Measurements from ENCODE around the gene GRIK3.
"Not testable (repeated sequence)": the region's sequence is repeated elsewhere in the genome, so short reads cannot be mapped to it uniquely, and the experiment has no call there.

The GRIK3 gene

GRCh38 chr1:36941316-36941978 lies 92.9 kb downstream of the GRIK3 start:
- no peak for DNase-seq (ENCODE audit: low spot score)

- no peak for DNase-seq (ENCODE audit: low spot score)
Observed at GRCh38 chr1:36938819-36939218, 95.5 kb downstream of the GRIK3 start.

GRCh38 chr1:36937371-36937770 lies 96.9 kb downstream of the GRIK3 start:
- no peak for DNase-seq (ENCODE audit: low spot score)

DNA sequence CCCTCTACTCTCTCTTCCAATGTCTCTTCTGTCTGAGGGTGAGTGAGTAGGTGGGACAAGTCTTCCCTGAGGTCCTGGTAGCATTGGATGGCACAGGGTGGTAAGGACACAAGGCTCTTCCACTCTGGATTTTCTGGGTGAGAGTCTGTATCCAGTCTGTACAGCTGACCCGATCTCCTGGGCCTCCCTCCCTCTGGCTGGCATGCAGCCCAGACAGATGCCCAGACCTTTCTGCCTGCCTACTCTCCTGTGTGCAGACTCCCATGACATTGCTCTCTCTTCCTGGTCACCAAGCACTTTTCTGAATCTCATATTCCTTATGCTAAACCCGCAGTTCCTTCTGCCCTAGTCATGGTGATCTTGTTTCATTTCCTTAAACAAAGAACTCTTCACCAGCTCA lies 100.3 kb downstream of the GRIK3 start:
- no peak for DNase-seq (ENCODE audit: low spot score)

DNA sequence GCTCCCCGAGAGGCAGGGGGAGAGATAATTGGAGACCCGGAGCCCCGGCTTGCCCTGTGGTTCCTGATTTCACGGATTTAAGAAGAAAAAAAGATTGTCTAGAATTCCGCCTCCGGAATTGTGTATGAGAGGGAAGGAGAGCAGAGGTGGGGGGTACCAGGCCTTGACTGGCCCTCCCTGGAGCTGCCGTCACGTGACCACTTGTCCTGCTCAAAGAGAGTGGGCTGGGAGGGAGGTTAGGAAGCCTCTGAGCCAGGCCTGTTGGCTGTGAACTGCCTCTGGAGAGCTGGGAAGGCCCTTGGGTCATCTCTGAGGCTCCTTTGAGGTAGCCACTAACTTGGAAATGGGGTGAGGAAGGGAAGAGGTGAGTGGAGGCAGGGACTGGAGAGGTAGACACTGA lies 106.5 kb downstream of the GRIK3 start:
- DNase-seq (ENCODE audit: low spot score), result no peak

DNA sequence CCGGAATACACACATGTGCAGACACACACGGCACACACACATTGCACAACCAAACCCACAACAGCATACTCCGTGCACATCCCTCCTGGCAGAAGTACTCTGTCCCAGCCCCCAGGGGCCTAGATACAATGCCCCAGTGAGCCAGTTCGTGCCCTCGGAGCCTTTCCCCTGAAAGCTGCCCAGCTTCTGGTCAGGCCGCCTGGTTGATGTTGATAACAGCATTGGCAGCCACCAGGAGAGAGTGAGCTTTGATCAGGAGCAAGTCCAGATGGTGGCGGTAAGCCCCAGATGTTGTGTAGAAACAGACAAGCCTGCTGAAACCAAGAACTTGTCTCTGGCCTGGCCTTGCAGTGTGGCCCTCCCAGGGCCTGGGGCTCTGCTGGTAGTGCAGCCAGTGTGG lies 109.1 kb downstream of the GRIK3 start:
- no peak for DNase-seq (ENCODE audit: low spot score)

DNA sequence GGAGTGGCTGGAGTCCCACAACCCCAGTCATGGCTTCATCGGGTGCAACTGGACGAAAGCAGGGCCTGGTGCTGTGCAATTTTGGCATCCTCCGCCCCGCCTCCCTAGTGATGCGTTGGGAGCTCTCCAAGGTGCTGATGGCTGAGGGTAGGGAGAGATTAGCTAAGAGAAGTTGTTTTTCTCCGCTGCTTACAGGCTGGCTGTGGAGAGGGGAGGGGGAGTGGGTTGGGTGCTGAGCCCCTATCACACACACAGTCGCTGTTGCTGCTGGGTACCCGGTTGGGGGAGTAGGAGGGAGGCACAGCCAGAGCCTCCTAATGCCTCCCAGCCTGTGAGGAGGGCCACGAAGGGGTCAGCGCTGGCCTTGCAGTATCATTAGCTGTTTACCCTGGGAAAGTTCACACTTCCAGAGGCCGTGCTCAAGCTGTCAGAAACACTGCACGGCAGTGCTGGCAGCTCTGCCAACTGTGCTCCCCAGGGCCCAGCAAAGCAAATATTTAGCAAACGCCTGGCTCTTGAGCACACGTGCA lies 110.0 kb downstream of the GRIK3 start:
- DNase-seq (ENCODE audit: low spot score), result no peak

DNA sequence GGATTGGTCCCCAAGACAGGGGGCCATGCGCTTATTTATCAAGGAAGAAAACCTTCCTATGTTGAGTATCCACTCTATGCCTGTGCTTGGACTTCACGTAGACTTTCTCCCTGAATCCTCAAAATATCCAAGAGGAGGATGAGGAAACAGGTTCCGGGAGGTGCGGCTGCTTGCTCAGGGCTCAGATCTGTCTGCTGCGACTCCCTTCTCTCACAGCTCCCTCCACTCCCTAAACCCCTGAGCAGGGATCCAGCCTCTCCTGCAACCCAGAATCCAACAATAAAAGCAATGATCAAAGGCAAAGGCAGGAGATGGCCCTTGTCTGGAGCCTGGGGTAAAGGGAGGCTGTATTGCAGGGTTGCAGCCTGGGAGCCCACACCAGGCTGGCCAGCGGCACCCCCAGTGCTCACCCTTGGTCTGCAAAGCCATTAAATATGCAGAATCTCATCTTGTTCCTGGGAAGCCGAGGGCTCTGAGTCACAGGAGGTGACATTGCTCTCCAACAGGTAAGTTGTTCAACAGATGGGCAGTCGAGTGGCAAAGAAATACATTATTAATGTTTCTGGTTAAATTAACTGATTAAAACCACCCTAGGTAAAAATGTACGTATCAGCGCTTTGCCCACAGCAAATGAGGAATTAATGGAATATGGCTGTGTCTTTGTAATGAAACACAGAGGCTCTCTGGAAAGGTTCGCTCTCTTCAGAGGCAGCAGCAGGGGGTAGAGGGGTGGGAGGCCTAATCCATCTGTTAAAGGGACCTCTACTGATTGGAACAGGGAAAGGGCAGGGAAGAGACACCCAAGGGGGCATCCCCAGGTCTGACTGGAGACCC lies 111.5 kb downstream of the GRIK3 start:
- no peak for DNase-seq (ENCODE audit: low spot score)

- DNase-seq (ENCODE audit: low spot score), result no peak
Observed at GRCh38 chr1:36922071-36922470, 112.2 kb downstream of the GRIK3 start.

- DNase-seq (ENCODE audit: low spot score), result no peak
Observed at GRCh38 chr1:36920801-36921405, 113.4 kb downstream of the GRIK3 start.

DNA sequence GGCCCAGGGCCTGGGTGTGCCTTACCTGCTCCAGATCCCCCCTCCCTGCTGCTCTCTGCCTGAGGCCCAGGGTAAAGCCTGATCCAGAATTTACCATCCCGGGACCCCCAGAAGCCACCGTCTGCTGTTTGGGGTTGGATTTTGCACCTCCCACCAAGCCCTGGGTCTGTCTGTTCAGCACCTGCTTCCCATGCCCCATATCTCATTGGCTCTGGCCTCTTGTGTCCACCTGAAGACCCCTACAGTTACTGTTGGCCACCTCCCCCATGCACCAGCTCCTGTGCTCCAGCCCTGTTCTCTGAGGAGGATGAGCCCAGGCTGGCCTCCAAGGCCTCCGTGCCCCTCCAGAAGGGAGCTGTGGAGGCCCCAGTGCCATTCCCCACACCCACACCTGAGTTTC lies 113.9 kb downstream of the GRIK3 start:
- no peak for DNase-seq (ENCODE audit: low spot score)

- DNase-seq (ENCODE audit: low spot score), result no peak
Observed at GRCh38 chr1:36919491-36920145, 114.7 kb downstream of the GRIK3 start.

GRCh38 chr1:36918604-36919003 lies 115.7 kb downstream of the GRIK3 start:
- DNase-seq (ENCODE audit: low spot score), result no peak

- not testable (repeated sequence) for DNase-seq (ENCODE audit: low spot score)
Observed at GRCh38 chr1:36916542-36916941, 117.8 kb downstream of the GRIK3 start.

- no peak for DNase-seq (ENCODE audit: low spot score)
Observed at GRCh38 chr1:36913484-36914060, 120.7 kb downstream of the GRIK3 start.

GRCh38 chr1:36913016-36913415 lies 121.3 kb downstream of the GRIK3 start:
- no peak for DNase-seq (ENCODE audit: low spot score)

- DNase-seq (ENCODE audit: low spot score), result no peak
Observed at GRCh38 chr1:36912365-36912865, 121.9 kb downstream of the GRIK3 start.

GRCh38 chr1:36911561-36912364 lies 122.6 kb downstream of the GRIK3 start:
- DNase-seq (ENCODE audit: low spot score), result no peak

GRCh38 chr1:36910886-36911540 lies 123.3 kb downstream of the GRIK3 start:
- no peak for DNase-seq (ENCODE audit: low spot score)

- DNase-seq (ENCODE audit: low spot score), result no peak
Observed at GRCh38 chr1:36909946-36910725, 124.2 kb downstream of the GRIK3 start.

Measured in CD4-positive, alpha-beta T cell treated with Interleukin-6 at 100 ng/mL for 8 hours (primary cell).